Tibial nerve (tissue), 4 donors: ENCODE measurements around the gene CDK6. TPM values are rescaled to one million over a fixed set of nuclear protein-coding genes. Genes with fewer than 3 reads are reported as not detected.

Experiments
- DNase-seq, 2 donors: peaks; one replicate each; pipeline ENCODE4 v3.0.0-alpha.2; 2019; ENCODE audit warnings: low spot score in 2 of 2
- H3K27ac ChIP-seq, 4 donors: fragments of 200-600 bp; sonication (generic) in 3 of 4; one replicate each; pipeline ENCODE4 v1.5.1; 2017 to 2019; ENCODE audit warnings: mild to moderate bottlenecking in 1 of 4
- H3K27me3 ChIP-seq, 2 donors: fragments of 200-600 bp; sonication (generic) in 1 of 2; one replicate each; pipeline versions ENCODE4 v1.5.1 to v1.6.0; 2017 to 2019
- H3K36me3 ChIP-seq, 3 donors: fragments of 200-600 bp; sonication (generic); one replicate each; pipeline ENCODE4 v1.5.1; 2018 to 2019
- H3K4me1 ChIP-seq, 4 donors: fragments of 200-600 bp; sonication (generic) in 3 of 4; one replicate each; pipeline ENCODE4 v1.5.1; 2017 to 2019
- H3K4me3 ChIP-seq, 4 donors: fragments of 200-600 bp; sonication (generic) in 3 of 4; one replicate each; pipeline ENCODE4 v1.5.1; 2017 to 2019; ENCODE audit warnings: mild to moderate bottlenecking in 1 of 4, moderate library complexity in 1 of 4
- H3K9me3 ChIP-seq, 4 donors: fragments of 200-600 bp; sonication (generic) in 3 of 4; one replicate each; pipeline ENCODE4 v1.5.1; 2017 to 2019
- CTCF ChIP-seq, 5 experiments: fragments of 200-600 bp in 3 of 5; fragments of 450-650 bp in 2 of 5; sonication (generic) in 3 of 5; IDR thresholded peaks; one replicate each; pipeline ENCODE4 v1.5.1; 2016 to 2019; ENCODE audit warnings: antibody characterized with exemption in 5 of 5, mild to moderate bottlenecking in 3 of 5, moderate library complexity in 2 of 5
- EP300 ChIP-seq, 2 donors: sonication (generic); formaldehyde crosslinking; IDR thresholded peaks; one replicate each; pipeline ENCODE4 v1.6.1; 2017; ENCODE audit warnings: antibody characterized with exemption in 2 of 2, mild to moderate bottlenecking in 1 of 2
- POLR2A ChIP-seq, 2 donors: fragments of 450-650 bp; IDR thresholded peaks; one replicate each; pipeline ENCODE4 v1.6.1; 2017; ENCODE audit warnings: antibody characterized with exemption in 2 of 2, mild to moderate bottlenecking in 2 of 2, moderate library complexity in 2 of 2
- WGBS, 2 donors: methylation state at CpG; one replicate each; pipeline ENCODE4 v1.1.5; 2018; 5-methylcytosine and 5-hydroxymethylcytosine counted together
- total RNA-seq, 4 donors: library from RNA; depleted of rRNA; stranded (reverse); fragments of >200 nt; gene quantifications; one replicate each; pipeline ENCODE4 v1.1.0, GENCODE V29; 2016

Gene CDK6
- total RNA-seq, 4 donors from 2014 or later = 14.4 to 45.4 (median 26.6) TPM

- TF ChIP-seq POLR2A (IDR thresholded peaks at IDR 0.05) = no peak
- no peak for TF ChIP-seq EP300 (IDR thresholded peaks at IDR 0.05)
- no peak for TF ChIP-seq CTCF (IDR thresholded peaks at IDR 0.05)
- H3K27ac ChIP-seq = no peak overlapping the region
- H3K4me1 ChIP-seq = peaks cover 0 to 7% (median 3%) of the 10 kb centered on the region in 4 donors
- no peak for DNase-seq
- WGBS, 2 donors = 83 to 87% methylated on average over 3 of the region's 3 CpGs
- no peak overlapping the region for H3K4me3 ChIP-seq
- H3K9me3 ChIP-seq = no peaks in the 10 kb centered on the region
- H3K27me3 ChIP-seq = no peaks in the 10 kb centered on the region
- no peaks in the 10 kb centered on the region for H3K36me3 ChIP-seq
Observed at GRCh38 chr7:92650391-92650790, 186.0 kb downstream of the CDK6 start.

- Histone ChIP-seq H3K9me3 (no peaks in the 10 kb centered on the region), H3K4me1 (peaks cover 0 to 27% (median 9%) of the 10 kb centered on the region in 4 donors), H3K36me3 (no peaks in the 10 kb centered on the region), H3K27me3 (no peaks in the 10 kb centered on the region), H3K4me3 (no peak overlapping the region), H3K27ac (no peak overlapping the region)
- WGBS, 2 donors = 86 to 92% methylated on average over 4 of the region's 4 CpGs
- TF ChIP-seq EP300 (IDR thresholded peaks at IDR 0.05) = no peak
- no peak for TF ChIP-seq POLR2A (IDR thresholded peaks at IDR 0.05)
- no peak for TF ChIP-seq CTCF (IDR thresholded peaks at IDR 0.05)
- DNase-seq = no peak
Observed at GRCh38 chr7:92648067-92648466, 188.3 kb downstream of the CDK6 start.

DNA sequence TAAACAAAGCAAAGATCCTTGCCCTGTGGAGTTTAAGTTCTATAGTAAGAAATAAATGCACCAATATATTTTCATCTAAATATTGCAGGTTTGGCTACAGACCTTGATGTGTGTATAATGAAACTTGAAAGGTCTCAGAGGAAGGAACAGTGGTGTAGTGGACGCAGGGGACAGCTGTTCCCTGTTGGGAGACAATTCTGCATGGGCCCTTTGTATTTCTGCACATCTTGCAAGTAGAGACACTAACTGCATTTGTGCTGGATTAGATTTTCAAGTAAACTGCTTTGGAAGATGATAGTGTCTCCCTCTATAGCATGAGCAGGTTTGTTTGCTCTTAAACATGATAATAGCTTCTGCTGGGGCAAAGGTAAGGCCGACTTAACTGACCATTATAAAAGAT lies 188.7 kb downstream of the CDK6 start:
- no peak for TF ChIP-seq POLR2A (IDR thresholded peaks at IDR 0.05)
- TF ChIP-seq EP300 (IDR thresholded peaks at IDR 0.05) = no peak
- no peak for TF ChIP-seq CTCF (IDR thresholded peaks at IDR 0.05)
- Histone ChIP-seq H3K27me3 (no peaks in the 10 kb centered on the region), H3K36me3 (no peaks in the 10 kb centered on the region), H3K4me1 (peaks cover 0 to 27% (median 9%) of the 10 kb centered on the region in 4 donors), H3K4me3 (no peak overlapping the region), H3K27ac (no peak overlapping the region), H3K9me3 (no peaks in the 10 kb centered on the region)
- no peak for DNase-seq
- 85 to 86% methylated on average over 2 of the region's 2 CpGs for WGBS, 2 donors

- no peaks in the 10 kb centered on the region for H3K36me3 ChIP-seq
- H3K27me3 ChIP-seq = no peaks in the 10 kb centered on the region
- no peak for DNase-seq
- no peak overlapping the region for H3K4me3 ChIP-seq
- H3K9me3 ChIP-seq = no peaks in the 10 kb centered on the region
- 85 to 90% methylated on average over 5 of the region's 5 CpGs for WGBS, 2 donors
- peaks cover 0 to 27% (median 9%) of the 10 kb centered on the region in 4 donors for H3K4me1 ChIP-seq
- peak overlapping the region in 1 of 4 donors; percentile 17 for H3K27ac ChIP-seq
- TF ChIP-seq CTCF (IDR thresholded peaks at IDR 0.05) = no peak
- TF ChIP-seq EP300 (IDR thresholded peaks at IDR 0.05) = no peak
- TF ChIP-seq POLR2A (IDR thresholded peaks at IDR 0.05) = no peak
Observed at GRCh38 chr7:92647011-92647625, 189.3 kb downstream of the CDK6 start.

DNA sequence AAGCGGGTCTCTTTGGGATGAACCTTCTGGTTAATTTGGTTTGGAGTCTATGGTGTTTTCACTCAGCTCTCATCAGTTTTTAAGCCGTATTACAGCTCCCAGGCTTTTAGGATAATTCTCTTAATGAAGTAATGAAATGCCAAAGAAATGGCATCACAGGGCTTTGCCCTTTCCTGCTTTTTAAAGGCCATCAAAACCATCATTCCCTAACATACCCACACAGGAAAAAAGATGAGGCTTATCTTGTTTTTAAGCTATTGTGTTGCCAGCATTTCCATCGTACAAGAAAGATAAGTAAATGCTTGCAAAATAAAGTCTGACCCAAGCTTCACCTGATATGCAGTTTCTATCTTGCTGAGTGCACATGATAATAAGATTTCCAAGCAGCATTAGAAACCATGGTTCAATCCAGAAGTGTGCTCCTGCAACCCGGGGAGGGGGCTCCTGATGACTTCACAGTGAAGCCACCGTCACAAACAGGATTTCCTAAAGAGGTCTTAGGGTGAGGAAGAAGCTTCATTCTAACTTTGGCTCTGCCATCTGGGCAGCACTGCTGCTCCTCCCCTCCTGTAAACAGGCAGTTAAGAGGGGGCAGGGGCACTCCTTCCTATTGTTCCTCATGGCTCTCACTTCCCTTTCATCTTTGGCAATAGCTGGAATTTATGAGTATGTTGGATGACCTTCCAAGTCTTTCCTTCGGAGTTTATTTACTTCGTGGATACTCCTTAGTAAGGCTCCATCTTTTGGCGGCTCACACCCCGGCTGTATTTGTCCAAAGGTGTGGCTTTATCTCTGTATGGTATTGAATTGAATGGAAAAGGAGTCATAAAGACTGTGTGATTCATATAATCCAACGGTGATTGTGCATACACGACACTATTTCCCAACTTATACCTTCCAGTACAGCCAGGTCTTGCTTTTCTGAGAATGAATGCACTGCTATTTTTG lies 191.0 kb downstream of the CDK6 start:
- H3K27ac ChIP-seq = peak overlapping the region in 2 of 4 donors; percentile 13 to 32
- no peak overlapping the region for H3K4me3 ChIP-seq
- no peak for TF ChIP-seq CTCF (IDR thresholded peaks at IDR 0.05)
- peak in 1 of 2 donors; percentile 44 for TF ChIP-seq EP300 (IDR thresholded peaks at IDR 0.05)
- TF ChIP-seq POLR2A (IDR thresholded peaks at IDR 0.05) = no peak
- no peak for DNase-seq
- no peaks in the 10 kb centered on the region for H3K27me3 ChIP-seq
- peaks cover 0 to 27% (median 9%) of the 10 kb centered on the region in 4 donors for H3K4me1 ChIP-seq
- no peaks in the 10 kb centered on the region for H3K9me3 ChIP-seq
- 50 to 52% methylated on average over 11 of the region's 11 CpGs for WGBS, 2 donors
- no peaks in the 10 kb centered on the region for H3K36me3 ChIP-seq
